ENCODE data around the gene CCDC57.
"Not testable (repeated sequence)": the region's sequence is repeated elsewhere in the genome, so short reads cannot be mapped to it uniquely, and the experiment has no call there.

The CCDC57 gene

DNA sequence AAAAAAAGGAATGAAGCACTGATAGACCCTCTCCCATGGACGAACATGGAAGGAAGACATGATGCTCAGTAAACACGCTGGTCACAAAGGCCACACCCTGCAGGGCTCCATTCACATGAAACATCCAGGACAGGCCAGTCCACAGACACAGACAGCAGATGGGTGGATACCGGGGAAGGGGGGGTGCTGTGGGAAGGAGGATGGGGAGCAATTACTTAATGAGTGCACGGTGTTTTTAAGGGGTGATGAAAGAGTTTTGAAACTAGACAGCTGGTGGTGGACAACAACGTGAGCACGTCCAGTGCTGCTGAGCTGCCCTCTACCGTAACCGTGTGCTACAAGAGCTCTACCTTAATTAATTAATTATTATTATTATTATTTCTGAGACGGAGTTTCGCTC, 10.2 kb upstream of the CCDC57 start:
- no peak for DNase-seq (ENCODE audit: low read depth)

DNA sequence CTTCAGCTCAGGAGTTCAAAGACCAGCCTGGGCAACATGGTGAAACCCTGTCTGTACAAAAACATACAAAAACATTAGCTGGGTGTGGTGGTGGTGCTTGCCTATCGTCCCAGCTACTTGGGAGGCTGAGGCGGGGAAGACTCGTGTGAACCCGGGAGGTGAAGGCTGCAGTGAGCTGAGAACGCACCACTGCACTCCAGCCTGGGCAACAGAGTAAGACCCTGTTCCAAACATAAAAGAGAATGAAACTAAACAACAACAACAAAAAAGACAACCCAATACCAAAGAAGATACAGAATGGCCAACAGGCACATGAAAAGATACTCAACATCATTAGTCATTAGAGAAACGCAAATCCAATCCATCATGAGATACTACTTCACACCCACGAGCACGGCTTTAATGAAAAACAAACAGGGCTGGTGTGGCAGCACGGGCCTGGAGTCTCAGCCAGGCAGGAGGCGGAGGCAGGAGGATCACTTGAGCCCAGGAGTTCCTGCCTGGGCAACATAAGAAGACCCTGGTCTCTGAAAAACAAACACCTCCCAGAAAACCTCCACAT, 8.8 kb upstream of the CCDC57 start:
- no peak for DNase-seq (ENCODE audit: low read depth)

DNA sequence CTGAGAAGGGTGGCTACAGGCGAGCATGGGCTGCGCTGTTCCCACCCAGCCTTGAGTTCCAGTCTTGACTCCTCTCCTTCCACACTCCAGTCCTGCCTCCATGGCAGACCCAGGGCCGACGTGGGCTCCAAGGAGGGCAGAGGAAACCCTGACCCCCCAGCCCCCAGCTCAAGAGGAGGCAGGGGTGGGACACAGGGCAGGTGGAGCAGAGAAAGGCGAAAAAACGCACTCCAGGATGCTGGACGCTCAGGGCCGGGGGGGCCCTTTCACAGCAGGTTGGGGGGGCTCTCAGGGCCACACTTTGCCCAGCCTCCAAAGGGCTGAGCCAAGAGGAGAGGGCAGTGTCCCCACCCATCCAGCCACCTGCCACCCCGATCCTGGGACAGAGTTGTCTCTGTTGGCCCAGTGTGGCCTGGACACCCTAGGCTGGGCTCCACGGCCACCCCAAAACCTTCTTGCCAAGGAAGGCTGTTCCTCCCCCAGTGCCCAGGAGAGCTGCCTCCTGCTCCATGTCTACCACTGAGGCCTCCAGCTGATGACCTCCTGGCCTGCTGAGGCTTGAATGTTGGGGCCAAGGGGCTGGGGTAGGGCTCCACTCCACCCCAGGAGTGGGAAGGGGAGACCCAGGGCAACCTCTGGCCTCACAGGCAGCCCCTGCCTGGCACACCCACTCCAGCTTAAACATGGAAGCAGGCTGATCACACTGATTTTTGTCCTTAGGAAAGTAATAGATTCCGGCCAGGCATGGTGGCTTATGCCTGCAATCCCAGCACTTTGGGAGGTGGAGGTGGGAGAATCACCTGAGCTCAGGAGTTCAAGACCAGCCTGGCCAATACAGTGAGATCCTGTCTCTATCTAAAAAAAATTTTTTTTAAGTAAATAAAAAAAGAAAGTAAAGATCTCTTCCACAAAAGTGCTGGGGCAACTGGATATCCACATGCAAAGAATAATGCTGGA, 7.4 kb upstream of the CCDC57 start:
- no peak for DNase-seq (ENCODE audit: low read depth)

DNA sequence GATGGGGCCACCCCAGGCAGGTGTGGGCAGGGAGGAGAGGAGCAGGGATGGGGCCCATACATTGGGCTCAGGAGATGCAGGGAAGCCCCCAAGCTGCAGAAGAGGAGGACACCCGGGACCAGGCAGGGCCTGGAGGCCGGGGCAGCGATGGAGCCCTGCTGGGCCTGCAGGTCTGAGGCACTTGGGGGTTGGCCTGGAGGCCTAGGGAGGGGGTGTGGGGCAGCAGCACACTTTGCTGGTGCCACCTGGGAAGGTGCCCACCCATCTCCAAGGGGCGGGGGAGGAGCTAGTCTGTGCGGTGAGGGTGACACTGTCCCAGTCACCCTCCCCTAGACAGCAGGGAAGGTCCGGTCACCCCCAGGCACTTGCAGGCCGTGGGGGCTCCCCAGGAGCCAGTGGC, 6.4 kb upstream of the CCDC57 start:
- DNase-seq (ENCODE audit: low read depth), result no peak

DNA sequence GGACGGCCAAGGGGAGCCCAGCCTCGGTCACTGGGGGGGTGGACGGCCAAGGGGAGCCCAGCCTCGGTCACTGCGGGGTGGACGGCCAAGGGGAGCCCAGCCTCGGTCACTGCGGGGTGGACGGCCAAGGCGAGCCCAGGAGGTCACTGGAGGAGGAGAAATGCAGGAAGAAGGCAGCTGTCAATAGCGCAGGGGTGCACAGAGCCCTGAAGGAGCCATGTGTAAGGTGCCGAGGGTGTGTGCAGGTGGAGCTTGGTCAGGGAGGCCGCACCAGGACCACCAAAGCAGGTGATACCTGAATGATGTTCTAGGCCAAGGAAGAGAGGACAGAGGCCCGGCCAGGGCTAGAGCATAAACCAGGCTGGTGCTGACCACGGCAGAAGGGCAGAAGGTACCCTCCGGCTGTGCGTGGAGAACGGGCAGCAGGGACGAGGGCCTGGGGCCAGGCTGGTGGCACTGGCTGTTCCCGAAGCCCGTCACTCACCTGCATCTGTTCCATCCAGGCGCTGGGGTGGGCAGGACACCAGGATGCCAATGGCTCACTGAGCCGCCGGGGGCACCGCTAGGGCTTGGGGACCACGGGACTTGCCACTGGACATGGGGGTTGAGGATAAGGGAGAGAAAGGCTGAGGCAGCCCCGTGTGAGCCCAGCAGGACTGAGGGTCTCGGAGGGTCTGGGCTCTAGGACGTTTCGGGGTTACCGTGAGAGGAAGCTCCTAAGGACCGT, 5.9 kb upstream of the CCDC57 start:
- DNase-seq (ENCODE audit: low read depth), result no peak

DNA sequence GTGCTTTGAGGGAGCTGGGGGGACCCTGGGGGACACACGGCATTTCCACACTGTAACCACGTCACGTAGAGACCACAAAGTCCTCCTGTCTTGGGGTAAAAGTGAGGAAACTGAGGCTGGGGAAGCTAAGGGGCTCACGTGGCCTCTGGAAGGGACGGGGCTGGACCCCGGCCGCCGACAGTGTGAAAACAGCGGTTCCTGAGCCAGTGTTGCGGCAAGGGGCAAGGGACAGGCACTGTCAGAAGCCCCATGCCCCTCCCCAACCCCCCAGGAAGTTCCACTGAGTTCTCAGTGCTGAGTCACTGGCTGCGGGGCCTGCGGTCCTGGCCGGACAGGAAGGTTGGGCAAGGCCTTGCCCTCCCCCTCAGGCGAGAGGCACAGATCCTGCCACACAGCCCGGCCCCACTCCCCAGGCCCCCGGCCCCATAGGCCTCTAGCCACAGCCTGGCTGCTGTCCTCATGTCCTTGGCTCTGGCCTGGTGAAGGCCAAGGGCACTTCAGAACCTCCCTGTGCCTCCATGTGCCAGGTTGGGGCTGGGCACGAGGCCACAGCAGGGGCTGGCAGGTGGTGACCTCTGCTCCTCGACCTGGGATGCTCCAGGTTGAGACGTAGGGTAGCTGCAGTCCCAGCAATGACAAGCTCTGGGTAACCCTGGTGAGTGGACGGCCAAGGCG, 5.0 kb upstream of the CCDC57 start:
- no peak for DNase-seq (ENCODE audit: low read depth)

DNA sequence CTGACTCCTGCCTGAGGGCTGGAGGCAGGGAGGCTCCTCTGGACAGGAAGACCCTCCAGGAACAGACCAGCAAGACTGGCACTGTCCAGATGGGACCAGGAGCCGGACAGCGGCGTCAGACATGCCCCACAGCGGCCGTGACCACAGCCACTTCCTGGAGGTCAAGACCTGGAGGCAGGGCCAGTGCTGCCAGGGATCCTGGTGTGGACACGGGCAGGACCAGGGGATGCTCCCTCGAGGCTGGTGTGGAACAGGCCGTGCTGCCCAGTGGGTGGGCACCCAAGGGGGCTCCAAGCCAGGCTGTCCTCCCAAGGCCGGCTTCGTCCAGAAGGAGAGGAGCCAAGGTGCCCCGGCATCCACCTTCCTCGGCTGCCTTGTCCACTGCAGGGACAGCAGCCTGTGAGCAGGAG, 4.5 kb upstream of the CCDC57 start:
- DNase-seq (ENCODE audit: low read depth), result no peak

DNA sequence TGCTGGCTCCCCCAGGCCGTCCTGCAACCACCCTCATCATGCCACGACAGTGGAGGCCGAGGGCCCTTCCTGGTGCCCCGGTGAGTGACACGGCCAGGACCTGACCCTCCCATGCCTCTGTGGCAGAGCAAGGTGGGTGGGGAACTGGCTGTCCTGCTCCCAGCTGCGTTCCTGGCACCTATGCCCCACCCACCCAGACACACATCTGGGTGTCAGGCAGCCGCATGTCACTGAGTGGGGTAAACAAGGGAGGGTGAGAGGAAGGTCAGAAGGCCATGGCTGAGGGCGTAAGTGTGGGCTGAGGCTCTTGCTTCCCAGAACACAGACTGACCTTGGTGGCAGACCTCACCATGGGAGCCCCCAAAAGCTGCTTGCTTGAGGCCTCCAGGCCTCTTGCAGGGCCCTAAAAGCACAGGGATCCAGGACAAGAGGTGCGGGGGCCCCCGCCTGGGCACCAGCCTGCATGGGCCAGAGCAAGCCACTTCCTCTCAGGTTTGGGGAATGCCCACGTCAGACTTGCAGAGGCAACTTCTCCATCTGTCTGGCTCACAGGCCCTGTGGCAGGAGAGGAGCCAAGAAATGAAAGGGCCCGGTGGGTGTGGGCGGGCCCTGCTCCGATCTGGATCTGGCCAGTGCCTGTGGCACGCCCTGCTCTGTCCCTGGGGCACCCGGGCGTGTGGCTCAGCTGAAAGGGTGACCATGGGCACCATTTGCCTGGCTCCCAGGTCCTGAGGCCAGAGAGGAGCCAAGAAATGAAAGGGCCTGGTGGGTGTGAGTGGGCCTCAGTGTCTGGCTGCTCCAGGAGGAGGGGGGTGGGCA, 3.9 kb upstream of the CCDC57 start:
- DNase-seq (ENCODE audit: low read depth), result no peak

DNA sequence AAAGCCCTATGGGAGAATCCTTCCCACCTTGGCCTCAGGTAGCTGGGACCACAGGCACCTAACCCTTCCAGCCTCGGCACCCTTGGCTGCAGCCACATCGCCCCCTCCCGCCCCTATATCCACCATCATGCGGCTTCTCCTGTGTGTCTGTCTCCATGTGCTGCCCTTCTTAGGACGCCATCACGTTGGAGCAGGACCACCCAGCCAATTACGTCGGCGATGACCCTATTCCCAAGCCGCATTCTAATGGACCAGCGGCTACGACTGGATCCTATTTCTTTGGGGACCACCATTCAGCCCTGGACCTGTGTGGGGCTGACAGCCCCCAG, 3.3 kb upstream of the CCDC57 start:
- no peak for DNase-seq (ENCODE audit: low read depth)

DNA sequence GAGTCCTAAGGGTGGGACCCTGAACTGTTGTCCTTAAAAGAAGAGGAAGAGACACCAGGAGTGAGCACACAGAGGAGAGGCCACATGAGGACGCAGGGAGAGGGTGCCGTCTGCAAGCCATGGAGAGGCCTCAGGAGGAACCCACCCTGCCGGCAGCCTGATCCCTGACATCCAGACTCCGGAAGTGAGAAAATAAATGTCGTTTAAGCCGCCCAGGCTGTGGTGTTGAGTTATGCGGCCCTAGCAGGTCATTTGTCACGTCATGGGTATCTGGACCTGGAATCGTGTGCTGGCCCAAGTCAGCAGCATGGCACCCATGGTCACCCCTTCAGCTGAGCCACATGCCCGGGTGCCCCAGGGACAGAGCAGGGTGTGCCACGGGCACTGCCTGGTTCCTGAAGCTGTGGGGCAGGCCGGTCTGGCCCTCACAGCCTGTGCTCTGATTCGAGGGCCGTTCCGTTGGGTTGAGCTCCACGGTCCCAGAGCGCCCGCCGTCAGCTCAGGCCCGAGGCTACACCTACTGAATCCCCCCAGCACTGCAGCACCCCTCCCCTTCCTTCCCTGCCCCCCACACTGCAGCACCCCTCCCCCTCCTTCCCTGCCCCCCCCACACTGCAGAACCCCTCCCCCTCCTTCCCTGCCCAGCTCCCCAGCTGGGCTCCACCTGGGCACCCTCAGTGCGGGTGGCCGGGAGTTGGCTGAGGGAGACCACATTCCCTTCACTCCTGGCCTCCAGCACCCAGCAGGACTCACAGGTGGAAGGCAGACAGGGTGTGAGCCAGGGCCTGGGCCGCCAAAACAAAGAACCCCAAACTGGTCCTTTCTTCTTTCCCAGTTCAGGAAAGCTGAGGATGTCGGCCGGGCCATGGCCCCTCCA, 2.7 kb upstream of the CCDC57 start:
- DNase-seq (ENCODE audit: low read depth), result no peak

DNA sequence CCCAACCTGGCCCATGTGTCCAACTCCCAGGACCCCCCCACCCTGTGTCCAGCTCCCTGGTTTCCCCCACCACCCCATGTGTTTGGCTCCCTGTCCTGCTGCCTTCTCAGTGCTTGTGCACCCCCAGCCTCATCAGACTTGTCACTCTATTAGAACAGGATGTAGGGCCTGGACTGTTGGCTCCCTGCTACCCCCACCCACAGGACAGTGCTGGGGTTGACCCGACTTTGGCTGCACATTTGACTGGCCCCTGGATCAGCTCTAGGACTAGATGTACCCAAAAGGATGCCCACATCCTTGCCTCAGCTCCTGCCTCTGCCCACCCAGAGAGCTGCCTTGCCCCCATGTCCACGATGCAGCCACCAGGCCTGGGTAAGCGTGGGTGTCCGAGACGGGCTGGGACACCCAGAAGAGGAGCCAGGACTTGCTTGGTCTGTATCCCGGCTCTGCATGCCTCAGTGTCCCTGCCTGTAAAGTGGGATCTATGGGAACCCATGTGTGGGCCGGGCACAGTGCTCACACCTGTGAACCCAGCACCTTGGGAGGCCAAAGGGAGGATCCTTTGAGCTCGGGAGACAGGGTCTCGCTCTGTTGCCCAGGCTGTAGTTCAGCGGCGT, 1.5 kb upstream of the CCDC57 start:
- DNase-seq (ENCODE audit: low read depth), result no peak

DNA sequence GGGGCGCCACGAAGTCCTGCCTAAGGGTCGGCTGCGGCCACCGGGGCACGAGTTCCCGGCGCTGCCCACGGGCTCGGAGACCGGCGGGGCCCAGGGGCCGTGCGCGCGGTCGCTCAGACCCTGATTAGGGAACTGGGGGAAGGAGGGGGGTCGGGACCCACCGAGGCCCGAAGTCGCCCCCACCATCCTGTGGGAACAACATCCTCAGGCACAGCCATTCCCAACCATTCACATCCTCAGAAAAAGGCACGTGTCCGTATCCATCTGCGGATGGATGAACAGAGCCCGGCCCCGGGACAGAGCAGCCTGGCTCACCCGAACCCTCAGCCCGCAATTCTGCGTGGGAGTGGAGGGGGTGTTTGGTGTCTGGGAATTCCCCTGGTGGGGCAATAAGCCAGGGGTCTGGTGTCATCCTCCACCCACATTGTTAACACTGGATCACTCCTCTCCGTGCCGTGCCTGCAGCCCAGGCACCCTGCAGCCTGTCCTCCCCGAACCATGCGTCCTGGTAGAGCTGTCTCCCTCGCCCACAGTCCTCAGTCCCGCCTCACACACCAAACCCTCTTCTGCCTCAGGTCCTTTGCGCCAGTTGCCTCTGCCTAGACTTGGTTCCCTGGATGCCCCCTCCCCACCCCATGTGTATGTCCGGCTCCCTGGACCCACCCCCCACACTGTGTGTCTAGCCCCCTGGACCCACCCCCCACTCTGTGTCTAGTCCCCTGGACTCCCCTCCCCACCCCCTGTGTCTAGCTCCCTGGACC, 789 bp upstream of the CCDC57 start:
- DNase-seq (ENCODE audit: low read depth), result no peak

DNA sequence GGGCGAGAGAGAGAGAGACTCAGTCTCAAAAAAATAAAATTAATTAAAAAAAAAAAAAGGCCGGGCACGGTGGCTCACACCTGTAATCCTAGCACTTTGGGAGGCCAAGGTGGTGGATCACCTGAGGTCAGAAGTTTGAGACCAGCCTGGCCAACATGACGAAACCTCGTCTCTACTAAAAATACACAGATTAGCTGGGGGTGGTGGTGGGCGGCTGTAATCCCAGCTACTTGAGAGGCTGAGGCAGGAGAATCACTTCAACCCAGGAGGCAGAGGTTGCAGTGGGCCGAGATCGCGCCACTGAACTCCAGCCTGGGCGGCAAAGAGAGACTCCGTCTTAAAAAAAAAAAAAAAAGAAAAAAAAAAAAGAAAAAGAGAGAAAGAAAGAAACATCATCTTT, 2.0 kb downstream of the CCDC57 start:
- not testable (repeated sequence) for DNase-seq (ENCODE audit: low read depth)

DNA sequence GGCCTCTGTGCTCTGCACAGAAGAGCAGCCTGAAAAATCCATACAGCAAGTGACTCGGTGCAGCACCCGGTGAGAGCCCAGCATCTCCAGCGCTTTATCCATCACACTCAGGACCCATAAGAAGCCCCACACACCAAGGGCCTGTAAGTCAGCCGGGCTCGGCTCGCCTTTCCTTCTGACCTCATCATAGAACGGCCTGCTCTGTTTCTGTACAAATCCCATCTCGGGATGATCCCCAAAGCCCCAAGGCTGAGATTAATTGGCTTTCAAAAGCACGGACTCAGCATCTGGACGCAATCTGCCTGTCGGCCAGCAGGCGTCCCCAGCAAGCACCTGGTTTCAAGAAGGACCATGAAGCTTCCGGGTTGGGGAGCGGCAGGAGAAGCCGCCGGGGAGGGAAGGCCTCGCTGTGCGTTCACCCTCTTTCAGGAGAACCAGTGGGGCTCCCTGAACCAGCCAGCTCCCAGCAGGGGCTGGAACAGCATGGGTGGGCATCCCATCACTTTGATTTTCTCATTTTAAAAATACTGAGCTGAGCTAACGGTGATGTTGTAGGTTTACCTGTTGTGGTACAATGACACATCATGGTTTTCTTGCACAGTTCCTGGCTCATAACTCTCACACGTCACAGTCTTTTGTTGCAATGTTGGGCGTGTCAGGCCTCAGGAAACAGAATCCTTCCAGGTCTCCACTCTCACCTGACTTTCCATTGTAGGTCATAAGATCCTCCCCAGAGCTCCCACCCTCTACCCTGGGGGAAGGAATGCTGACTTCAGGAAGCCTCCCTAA, 6.7 kb downstream of the CCDC57 start:
- DNase-seq (ENCODE audit: low read depth), result peak; percentile 67

DNA sequence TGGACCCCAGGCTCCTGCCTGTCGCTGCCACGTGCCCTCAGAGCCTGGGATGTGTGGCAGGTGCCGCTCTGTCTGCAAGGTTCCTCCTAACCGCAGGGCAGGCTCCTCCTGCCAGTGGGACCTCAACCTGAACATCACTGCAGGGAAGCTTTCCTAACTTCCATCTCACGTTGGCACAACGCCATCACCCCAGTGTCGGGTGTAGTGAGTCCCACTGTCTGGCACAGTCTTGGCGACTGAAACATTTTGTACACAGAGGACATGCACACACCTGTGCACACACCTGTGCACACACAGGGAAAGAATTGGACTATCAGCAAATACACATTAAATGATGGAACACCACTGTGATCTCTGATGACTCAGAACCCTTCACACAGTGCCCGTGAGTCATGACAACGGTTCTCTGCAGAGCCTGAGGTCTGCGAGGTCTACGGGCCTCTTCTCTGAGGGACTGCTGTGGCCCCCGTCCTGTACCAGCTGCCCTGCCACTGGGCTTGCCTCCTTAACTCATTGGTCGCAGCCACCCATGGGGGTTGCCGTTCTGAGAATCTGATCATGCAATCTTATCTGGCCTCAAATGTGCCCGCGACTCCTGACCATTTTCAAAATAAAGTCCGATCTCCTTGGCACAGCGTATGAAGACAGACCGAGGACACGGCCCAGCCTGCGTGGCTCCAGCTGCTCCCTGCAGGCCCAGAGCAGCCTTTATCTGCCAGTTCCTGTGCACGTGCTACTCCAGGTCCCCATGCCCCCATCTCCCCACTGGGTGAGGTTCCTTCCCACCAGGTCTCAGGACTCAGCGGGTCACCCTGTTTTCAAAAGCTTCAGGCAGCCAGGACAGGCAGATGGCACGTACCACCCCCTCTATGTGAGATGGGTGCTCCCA, 7.6 kb downstream of the CCDC57 start:
- no peak for DNase-seq (ENCODE audit: low read depth)

DNA sequence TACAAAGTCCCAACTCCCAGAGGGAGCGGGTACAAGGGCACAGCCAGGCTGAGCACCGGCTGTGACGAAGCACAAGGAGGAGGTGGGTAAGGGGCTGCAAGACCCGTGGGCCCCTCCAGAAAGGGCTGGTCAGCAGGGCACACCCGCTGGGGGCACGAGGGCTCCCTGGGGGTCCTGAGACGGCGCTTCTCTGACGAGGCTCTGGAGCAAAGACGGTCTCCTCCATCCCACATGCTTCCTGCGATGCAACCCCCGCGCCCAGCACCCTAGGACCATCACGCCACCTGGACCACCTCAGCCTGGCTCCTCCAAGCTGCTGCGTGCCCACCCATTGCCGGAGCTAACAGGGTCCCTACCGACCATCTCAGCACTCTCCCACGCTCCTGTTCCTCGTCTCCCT, 8.7 kb downstream of the CCDC57 start:
- DNase-seq (ENCODE audit: low read depth), result no peak

DNA sequence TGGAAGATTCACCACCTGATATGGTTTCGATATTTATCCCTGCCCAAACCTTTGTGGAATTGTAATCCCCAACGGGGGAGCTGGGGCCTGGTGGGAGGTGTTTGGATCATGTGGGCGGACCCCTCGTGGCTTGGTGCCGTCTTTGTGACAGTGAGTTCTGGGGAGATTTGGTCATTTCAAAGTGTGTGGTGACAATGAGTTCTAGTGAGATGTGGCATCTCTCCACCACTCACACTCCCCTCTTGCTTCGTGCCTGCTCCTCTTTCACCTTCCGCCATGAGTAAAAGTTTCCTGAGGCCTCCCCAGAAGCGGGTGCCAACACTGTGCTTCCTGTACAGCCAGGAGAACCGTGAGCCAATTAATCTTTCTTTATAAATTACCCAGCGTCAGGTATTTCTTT, 9.7 kb downstream of the CCDC57 start:
- DNase-seq (ENCODE audit: low read depth), result no peak

DNA sequence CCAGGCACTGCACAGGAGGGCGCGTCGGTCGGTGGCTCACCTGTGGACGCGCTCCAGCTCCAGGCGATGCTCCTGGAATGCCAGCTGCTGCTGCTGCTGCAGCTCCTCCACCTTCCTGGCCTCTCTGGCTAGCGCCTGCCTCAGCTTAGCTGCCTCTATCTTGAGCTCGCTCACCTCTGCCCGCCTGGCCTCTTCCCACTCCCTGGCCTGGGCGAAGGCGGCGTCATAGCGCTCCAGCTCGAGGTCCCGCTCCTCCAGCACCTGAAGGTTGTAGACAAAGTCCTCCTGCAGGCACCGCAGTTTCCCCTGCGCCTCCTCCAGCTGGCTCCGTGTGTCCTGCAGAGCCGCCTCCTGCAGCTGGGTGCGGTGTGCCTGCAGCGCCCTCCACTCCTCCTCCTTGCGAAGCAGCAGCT, 11.1 kb downstream of the CCDC57 start:
- no peak for DNase-seq (ENCODE audit: low read depth)

All from activated T-cell treated with anti-CD3 and anti-CD28 coated beads for 1 hour (primary cell).